Amniotic stem cell (primary cell): ENCODE measurements around the gene USP13.
"Not testable (repeated sequence)": the region's sequence is repeated elsewhere in the genome, so short reads cannot be mapped to it uniquely, and the experiment has no call there.

ENCODE experiments used
- DNase-seq: peaks from one replicate; lab custom pipeline; 2025; lab: John Stamatoyannopoulos, UW

USP13 gene, protein sequence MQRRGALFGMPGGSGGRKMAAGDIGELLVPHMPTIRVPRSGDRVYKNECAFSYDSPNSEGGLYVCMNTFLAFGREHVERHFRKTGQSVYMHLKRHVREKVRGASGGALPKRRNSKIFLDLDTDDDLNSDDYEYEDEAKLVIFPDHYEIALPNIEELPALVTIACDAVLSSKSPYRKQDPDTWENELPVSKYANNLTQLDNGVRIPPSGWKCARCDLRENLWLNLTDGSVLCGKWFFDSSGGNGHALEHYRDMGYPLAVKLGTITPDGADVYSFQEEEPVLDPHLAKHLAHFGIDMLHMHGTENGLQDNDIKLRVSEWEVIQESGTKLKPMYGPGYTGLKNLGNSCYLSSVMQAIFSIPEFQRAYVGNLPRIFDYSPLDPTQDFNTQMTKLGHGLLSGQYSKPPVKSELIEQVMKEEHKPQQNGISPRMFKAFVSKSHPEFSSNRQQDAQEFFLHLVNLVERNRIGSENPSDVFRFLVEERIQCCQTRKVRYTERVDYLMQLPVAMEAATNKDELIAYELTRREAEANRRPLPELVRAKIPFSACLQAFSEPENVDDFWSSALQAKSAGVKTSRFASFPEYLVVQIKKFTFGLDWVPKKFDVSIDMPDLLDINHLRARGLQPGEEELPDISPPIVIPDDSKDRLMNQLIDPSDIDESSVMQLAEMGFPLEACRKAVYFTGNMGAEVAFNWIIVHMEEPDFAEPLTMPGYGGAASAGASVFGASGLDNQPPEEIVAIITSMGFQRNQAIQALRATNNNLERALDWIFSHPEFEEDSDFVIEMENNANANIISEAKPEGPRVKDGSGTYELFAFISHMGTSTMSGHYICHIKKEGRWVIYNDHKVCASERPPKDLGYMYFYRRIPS

DNA sequence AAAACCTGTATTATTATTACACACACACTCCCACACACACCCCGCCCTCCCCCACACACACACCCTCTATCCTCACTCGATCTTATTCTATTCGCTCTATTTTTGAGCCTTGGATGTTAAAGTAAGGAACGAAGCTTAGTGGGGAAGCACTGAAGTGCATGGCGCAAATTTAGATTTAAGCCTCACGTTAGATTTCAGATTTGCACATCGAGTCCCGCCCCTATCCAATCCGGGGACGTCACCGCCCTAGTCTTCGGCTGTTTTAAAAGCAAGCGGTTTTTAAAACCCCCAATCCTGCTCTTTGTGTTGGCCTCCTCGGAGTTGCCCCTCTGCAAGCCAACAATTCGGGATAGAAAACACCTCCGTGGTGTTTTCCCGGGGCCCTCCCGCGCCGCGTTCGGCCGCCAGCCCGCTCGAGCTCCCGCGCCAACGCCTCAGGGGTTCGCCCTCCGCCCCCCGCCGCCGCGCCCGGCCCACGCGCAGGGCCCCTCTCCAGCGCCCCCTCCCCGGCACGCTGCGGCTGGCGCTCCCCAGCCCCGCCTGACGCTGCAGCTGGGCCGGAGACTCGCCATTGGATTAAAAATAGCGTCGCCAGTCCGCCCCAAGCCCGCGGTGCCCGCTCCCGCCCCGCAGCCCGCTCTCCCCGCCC lies at the start of gene USP13:
TSS of gene USP13 (plus strand) at position 594 of the 649 bp plus-strand sequence. CDS start 186 bp downstream, outside the sequence.
- DNase-seq: peak; percentile 34

DNA sequence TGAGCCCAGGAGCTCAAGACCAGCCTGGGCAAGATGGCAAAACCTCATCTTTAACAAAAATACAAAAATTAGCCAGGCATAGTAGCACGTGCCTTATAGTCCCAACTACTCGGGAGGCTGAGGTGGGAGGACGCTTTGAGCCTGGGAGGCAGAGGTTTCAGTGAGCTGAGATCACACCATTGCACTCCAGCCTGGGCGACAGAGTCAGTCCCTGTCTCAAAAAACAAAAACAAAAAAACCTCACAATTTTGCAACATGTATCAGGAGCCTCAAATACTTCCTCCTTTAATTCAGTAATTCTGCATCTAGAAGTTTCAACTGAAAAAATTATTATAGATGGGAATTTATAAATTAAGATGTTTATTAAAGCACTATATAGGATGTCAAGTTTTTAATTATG lies 49.5 kb upstream of the USP13 start:
- DNase-seq: no peak

DNA sequence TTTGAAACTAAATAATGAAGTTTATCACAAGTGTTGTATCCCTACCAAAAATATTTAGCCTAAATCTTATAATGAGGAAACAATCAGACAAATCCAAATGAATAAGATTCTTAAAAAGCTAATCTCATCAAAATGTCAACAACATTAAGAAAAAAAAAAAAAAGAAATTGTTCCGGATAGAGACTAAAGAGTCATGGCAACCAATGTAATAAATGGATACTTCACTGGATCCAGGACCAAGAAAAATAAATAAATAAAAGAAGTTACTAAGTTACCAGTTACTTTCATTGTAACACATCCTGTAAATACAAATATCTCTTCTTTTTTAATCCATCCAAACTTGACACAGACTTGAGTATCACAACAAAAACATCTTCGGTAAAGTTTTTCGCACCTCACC lies 49.0 kb upstream of the USP13 start:
- DNase-seq: no peak

- peak; percentile 96 for DNase-seq
Measured at GRCh38 chr3:179604321-179605078, 48.3 kb upstream of the USP13 start, which contains the start of the genes MRPL47 and NDUFB5. Gene MRPL47, minus strand, starts transcription at chr3:179604638. Its CDS starts 14 bp downstream, at chr3:179604624. Gene NDUFB5, plus strand, starts transcription at chr3:179604794. Its CDS starts 22 bp downstream, at chr3:179604816.

GRCh38 chr3:179606534-179607085 lies 46.2 kb upstream of the USP13 start:
- no peak for DNase-seq

GRCh38 chr3:179608931-179609720 lies 43.7 kb upstream of the USP13 start:
- no peak for DNase-seq

GRCh38 chr3:179610066-179610465 lies 42.8 kb upstream of the USP13 start:
- no peak for DNase-seq

- DNase-seq: no peak
Measured at GRCh38 chr3:179613807-179614206, 39.0 kb upstream of the USP13 start.

- DNase-seq: no peak
Measured at GRCh38 chr3:179615458-179616173, 37.2 kb upstream of the USP13 start.

GRCh38 chr3:179622023-179622422 lies 30.8 kb upstream of the USP13 start:
- DNase-seq: no peak

DNA sequence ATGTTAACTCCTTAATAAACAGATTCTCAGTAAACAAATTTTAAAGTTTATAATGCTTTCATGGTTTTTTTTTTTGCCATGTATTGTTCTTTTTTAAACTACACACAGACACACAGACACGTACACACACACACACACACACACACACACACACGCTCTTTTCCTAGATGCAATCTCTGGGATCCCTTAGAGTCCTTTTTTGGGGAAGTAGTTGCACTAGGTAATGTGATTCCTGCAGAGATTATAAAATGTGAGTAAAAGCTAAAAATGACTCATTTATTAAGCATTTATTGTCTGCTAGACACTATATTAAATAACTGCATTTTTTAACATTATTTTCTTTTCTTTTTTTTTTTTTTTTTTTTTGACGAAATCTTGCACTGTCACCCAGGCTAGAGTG lies 28.4 kb upstream of the USP13 start:
- DNase-seq: no peak

DNA sequence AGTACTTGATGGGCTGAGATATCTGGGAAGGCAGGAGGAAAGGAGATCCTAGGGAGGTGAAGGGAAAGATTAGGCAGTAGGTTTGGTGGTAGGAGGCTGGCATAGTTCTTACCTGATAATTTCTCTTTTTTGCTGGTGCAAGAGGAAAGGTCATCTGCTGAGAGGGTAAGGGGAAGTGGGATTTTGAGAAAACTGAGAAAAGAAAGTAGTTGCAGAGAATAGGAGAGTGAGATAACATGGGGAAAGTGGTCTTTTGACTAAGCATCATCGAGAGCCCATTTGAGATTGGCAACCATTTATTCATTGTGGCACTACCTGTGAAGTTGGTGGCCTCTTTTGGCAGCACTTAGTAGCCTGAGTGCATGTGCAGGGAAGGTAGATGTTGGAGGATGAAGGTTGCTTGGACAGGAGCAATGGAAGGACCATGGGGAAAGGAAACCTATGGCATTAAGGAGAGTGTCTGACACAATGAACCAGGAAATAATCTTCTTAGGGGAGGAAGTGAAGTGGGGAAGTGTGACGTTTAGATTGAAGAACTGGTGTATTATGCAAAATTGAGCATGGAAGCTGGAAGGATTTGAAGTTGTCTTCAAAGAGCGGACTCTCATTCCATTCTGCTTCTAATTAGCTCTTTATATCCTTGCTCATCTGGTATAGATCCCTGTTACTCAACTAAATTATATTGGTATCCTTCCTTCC lies 21.9 kb upstream of the USP13 start:
- DNase-seq: no peak

DNA sequence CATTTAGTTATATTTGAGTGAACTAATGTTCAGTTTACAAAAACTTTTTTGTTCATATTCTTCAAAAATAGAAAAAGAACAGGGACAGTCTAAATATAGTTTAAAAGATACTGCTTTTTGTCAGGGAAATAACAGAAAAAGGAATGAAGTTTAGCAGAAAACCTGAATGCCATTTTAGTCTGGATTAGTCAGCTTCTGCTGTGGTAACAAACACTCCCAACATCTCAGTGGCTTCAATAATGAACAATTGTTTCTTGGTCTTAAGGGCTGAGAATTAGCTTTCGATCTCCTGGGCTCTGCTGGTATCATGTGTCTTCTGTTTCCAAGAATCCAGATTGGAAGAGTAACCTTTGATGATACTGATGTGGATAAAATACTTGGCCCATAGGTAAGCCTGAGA lies 12.4 kb upstream of the USP13 start:
- no peak for DNase-seq

- DNase-seq: no peak
Measured at GRCh38 chr3:179642871-179643270, 10.0 kb upstream of the USP13 start.

DNA sequence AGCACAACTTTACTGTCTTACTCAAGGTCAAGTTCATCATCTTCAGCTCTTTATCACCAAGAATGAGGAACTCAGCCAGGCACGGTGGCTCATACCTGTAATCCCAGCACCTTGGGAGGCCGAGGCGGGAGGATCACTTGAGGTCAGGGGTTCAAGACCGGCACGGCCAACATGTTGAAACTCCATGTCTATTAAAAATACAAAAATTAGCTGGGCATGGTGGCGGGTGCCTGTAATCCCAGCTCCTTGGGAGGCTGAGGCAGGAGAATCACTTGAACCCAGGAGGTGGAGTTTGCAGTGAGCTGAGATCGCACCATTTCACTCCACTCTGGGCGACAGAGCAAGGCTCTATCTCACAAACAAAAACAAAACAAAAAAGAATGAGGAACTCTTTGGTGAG lies 9.0 kb upstream of the USP13 start:
- DNase-seq: not testable (repeated sequence)

- no peak for DNase-seq
Measured at GRCh38 chr3:179646177-179646576, 6.7 kb upstream of the USP13 start.

DNA sequence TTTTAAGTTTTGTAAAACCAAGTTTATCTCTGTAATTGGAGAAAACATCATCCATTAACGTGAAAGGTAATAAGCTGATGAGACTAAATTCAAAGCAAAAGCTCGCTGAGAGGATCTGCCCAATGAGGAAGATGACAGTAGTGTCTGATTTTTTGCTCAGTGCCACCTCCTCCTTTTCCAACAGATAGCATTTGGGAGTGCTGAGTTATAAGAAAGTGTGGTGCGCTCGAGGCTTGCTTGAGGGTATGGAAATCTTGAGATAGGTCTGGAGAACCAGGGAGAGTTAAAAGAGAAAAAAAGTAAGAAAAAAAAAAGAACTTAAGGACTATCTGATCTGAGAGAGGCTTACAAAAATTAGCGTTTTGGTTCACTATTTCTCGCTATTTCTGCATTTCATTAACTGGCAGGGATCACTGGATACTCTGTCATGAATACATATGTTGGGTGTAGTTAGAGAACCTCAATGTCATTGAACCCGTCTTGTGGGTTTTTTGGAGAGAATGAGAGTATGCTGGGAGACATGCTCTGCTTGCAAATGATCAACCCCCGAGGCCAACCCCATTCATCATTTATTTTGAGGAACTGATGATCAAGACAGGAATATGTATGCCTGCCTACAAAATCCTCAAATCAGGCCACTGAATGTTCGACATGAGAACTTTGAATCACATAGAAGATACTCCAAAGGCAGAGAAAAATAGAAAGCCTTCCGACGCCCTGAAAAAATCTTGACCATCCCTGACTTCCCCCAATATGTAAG lies 973 bp upstream of the USP13 start:
- DNase-seq: no peak

GRCh38 chr3:179653096-179653797 lies 407 bp downstream of the USP13 start:
- peak; percentile 62 for DNase-seq
